Tibial nerve (tissue), 4 donors: Measurements from ENCODE around the gene KRT13. TPM values are rescaled to one million over a fixed set of nuclear protein-coding genes. Genes with fewer than 3 reads are reported as not detected.

Experiments used
- DNase-seq, 2 donors: peaks; one replicate each; pipeline ENCODE4 v3.0.0-alpha.2; 2019; ENCODE audit warnings: low spot score in 2 of 2
- H3K27ac ChIP-seq, 4 donors: fragments of 200-600 bp; sonication (generic) in 3 of 4; one replicate each; pipeline ENCODE4 v1.5.1; 2017 to 2019; ENCODE audit warnings: mild to moderate bottlenecking in 1 of 4
- H3K27me3 ChIP-seq, 2 donors: fragments of 200-600 bp; sonication (generic) in 1 of 2; one replicate each; pipeline versions ENCODE4 v1.5.1 to v1.6.0; 2017 to 2019
- H3K36me3 ChIP-seq, 3 donors: fragments of 200-600 bp; sonication (generic); one replicate each; pipeline ENCODE4 v1.5.1; 2018 to 2019
- H3K4me1 ChIP-seq, 4 donors: fragments of 200-600 bp; sonication (generic) in 3 of 4; one replicate each; pipeline ENCODE4 v1.5.1; 2017 to 2019
- H3K4me3 ChIP-seq, 4 donors: fragments of 200-600 bp; sonication (generic) in 3 of 4; one replicate each; pipeline ENCODE4 v1.5.1; 2017 to 2019; ENCODE audit warnings: mild to moderate bottlenecking in 1 of 4, moderate library complexity in 1 of 4
- H3K9me3 ChIP-seq, 4 donors: fragments of 200-600 bp; sonication (generic) in 3 of 4; one replicate each; pipeline ENCODE4 v1.5.1; 2017 to 2019
- EP300 ChIP-seq, 2 donors: sonication (generic); formaldehyde crosslinking; IDR thresholded peaks; one replicate each; pipeline ENCODE4 v1.6.1; 2017; ENCODE audit warnings: antibody characterized with exemption in 2 of 2, mild to moderate bottlenecking in 1 of 2
- POLR2A ChIP-seq, 2 donors: fragments of 450-650 bp; IDR thresholded peaks; one replicate each; pipeline ENCODE4 v1.6.1; 2017; ENCODE audit warnings: antibody characterized with exemption in 2 of 2, mild to moderate bottlenecking in 2 of 2, moderate library complexity in 2 of 2
- WGBS, 2 donors: methylation state at CpG; one replicate each; pipeline ENCODE4 v1.1.5; 2018; 5-methylcytosine and 5-hydroxymethylcytosine counted together
- total RNA-seq, 4 donors: library from RNA; depleted of rRNA; stranded (reverse); fragments of >200 nt; gene quantifications; one replicate each; pipeline ENCODE4 v1.1.0, GENCODE V29; 2016
- TF ChIP-seq, protein P1 (sequence below), 5 experiments: fragments of 200-600 bp in 3 of 5; fragments of 450-650 bp in 2 of 5; sonication (generic) in 3 of 5; IDR thresholded peaks; one replicate each; pipeline ENCODE4 v1.5.1; 2016 to 2019; ENCODE audit warnings: antibody characterized with exemption in 5 of 5, mild to moderate bottlenecking in 3 of 5, moderate library complexity in 2 of 5

Gene KRT13
- total RNA-seq, 4 donors from 2014 or later = 0.42 TPM; not detected in 3

DNA sequence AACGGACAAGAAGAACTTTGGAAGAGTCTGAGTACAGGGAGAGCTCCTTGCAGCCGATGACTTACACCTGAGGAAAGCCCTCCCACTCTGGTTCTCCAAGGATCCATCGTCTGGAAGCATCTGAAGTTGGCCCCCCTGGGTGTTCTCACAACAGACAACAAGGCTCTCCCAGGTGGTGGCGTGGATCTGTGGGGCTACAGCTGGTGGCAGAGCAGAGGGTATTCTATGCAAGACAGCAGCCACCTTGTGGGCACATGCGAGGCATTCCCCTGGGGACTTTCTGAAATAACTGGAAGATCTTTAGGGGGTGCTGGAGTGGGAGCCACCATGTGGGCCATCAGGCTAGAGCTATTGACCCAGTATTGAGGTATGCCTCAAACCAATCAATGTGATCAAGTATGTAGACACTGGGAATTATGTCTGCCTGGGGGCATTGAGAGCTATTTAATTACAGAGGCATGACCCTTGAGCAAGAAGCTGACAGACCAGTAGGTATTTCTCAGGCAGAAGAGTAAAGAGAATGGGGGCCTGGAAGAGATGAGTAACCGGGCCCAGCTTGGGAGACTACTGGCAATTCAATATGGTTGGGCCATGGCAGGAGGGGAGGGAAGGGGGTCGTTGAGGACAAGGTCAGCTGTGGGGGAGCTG, 29.6 kb upstream of the KRT13 start:
- TF ChIP-seq POLR2A (IDR thresholded peaks at IDR 0.05) = no peak
- TF ChIP-seq, protein P1, sequence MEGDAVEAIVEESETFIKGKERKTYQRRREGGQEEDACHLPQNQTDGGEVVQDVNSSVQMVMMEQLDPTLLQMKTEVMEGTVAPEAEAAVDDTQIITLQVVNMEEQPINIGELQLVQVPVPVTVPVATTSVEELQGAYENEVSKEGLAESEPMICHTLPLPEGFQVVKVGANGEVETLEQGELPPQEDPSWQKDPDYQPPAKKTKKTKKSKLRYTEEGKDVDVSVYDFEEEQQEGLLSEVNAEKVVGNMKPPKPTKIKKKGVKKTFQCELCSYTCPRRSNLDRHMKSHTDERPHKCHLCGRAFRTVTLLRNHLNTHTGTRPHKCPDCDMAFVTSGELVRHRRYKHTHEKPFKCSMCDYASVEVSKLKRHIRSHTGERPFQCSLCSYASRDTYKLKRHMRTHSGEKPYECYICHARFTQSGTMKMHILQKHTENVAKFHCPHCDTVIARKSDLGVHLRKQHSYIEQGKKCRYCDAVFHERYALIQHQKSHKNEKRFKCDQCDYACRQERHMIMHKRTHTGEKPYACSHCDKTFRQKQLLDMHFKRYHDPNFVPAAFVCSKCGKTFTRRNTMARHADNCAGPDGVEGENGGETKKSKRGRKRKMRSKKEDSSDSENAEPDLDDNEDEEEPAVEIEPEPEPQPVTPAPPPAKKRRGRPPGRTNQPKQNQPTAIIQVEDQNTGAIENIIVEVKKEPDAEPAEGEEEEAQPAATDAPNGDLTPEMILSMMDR (IDR thresholded peaks at IDR 0.05) = no peak
- TF ChIP-seq EP300 (IDR thresholded peaks at IDR 0.05) = no peak
- no peak for DNase-seq
- Histone ChIP-seq H3K27me3 (peaks cover 0 to 13% of the 10 kb centered on the region in 2 donors), H3K4me3 (no peak overlapping the region), H3K9me3 (no peaks in the 10 kb centered on the region), H3K36me3 (no peaks in the 10 kb centered on the region), H3K4me1 (peaks cover 0 to 21% (median under 1%) of the 10 kb centered on the region in 4 donors), H3K27ac (no peak overlapping the region)
- 69 to 73% methylated on average over 7 of the region's 7 CpGs for WGBS, 2 donors

DNA sequence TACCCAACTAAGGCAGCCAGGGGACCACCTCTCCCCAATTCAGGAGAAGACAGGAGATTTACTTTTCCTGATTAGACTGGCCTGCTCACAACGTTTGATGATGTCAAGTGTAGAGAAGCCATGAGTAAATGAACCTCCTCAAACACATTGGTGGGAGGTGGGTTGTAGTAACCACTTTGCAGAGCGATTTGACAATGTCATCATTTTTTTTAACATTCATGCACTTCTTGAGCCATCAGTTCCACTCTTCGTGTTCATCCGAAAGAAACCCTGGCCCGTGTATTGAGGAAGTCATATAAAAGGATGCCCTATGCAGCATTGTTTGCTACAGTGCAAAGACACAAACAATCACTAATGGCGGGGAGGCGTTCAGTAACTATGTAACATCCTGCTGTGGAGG, 28.2 kb upstream of the KRT13 start:
- Histone ChIP-seq H3K27me3 (peaks cover 0 to 26% of the 10 kb centered on the region in 2 donors), H3K4me1 (peaks cover 0 to 33% (median 3%) of the 10 kb centered on the region in 4 donors), H3K27ac (no peak overlapping the region), H3K4me3 (no peak overlapping the region), H3K9me3 (no peaks in the 10 kb centered on the region), H3K36me3 (no peaks in the 10 kb centered on the region)
- TF ChIP-seq, protein P1 (IDR thresholded peaks at IDR 0.05) = no peak
- TF ChIP-seq EP300 (IDR thresholded peaks at IDR 0.05) = no peak
- no peak for TF ChIP-seq POLR2A (IDR thresholded peaks at IDR 0.05)
- DNase-seq = no peak
- WGBS, 2 donors = 80 to 90% methylated on average over 7 of the region's 7 CpGs

DNA sequence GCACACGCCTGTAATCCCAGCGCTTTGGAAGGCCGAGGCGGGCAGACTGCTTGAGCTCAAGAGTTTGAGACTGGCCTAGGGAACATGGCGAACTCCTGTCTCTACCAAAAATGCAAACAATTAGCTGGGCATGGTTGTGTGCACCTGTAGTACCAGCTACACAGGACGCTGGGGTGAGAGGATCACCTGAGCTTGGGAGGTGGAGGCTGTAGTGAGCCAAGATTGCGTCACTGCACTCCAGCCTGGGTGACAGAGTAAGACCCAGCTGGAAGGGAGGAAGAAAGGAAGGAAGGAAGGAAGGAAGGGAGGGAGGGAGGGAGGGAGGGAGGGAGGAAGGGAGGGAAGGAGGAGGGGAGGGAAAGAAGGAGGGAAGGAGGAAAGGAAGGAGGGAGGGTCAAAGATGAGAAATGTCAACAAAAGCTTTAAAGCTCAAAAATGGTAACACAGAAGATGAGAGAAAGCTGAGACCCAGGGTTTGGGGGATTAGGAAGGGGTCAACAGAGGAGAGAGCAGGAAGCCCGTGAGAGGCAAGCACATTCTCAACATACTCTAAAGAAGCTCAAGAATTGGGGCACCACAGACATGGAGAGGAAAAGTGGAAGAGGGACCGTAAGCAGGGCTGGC, 27.6 kb upstream of the KRT13 start:
- no peak for DNase-seq
- H3K27ac ChIP-seq = no peak overlapping the region
- H3K9me3 ChIP-seq = no peaks in the 10 kb centered on the region
- 84% methylated on average over 9 of the region's 9 CpGs for WGBS, 2 donors
- TF ChIP-seq, protein P1 (IDR thresholded peaks at IDR 0.05) = no peak
- TF ChIP-seq POLR2A (IDR thresholded peaks at IDR 0.05) (no peak), EP300 (IDR thresholded peaks at IDR 0.05) (no peak)
- peaks cover 0 to 35% (median 3%) of the 10 kb centered on the region in 4 donors for H3K4me1 ChIP-seq
- peaks cover 0 to 31% of the 10 kb centered on the region in 2 donors for H3K27me3 ChIP-seq
- no peak overlapping the region for H3K4me3 ChIP-seq
- H3K36me3 ChIP-seq = no peaks in the 10 kb centered on the region

DNA sequence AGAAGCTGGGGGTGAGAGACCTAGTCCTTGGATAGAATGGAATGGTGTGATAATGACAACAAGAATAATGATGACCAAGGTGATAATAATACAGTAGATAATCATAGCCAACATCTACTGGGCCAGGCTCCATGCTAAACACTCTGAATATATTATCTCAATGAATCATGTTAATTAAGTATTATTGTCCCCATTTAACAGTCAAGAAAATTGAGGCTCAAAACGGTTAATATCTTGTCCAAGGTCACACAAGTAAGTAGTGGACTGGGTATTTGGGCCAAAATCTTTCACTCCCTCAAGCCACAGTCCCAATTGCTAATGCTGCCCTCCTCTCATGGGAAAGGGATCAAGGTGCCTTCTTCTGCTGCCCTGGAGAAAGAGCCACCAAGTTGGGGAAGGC, 26.6 kb upstream of the KRT13 start:
- no peaks in the 10 kb centered on the region for H3K9me3 ChIP-seq
- peaks cover 0 to 46% (median 7%) of the 10 kb centered on the region in 4 donors for H3K4me1 ChIP-seq
- no peaks in the 10 kb centered on the region for H3K36me3 ChIP-seq
- no peak overlapping the region for H3K27ac ChIP-seq
- peaks cover 0 to 42% of the 10 kb centered on the region in 2 donors for H3K27me3 ChIP-seq
- no peak overlapping the region for H3K4me3 ChIP-seq
- WGBS, 2 donors = 81 to 83% methylated on average over 1 of the region's 1 CpG
- TF ChIP-seq, protein P1 (IDR thresholded peaks at IDR 0.05) = no peak
- no peak for TF ChIP-seq POLR2A (IDR thresholded peaks at IDR 0.05)
- no peak for TF ChIP-seq EP300 (IDR thresholded peaks at IDR 0.05)
- DNase-seq = no peak
